K562 (cell line): ENCODE measurements around the gene EEFSEC. TPM values are rescaled to one million over a fixed set of nuclear protein-coding genes. Genes with fewer than 3 reads are reported as not detected.
A peak's percentile ranks its signal among the peaks of the same experiment; 100 is the strongest.

Experiments used
- ATAC-seq: fragments of 200-7000 bp; cut with Tn5 transposase; 3 replicates; pipeline ENCODE4 v1.9.1; 2020; ENCODE audit warnings: moderate library complexity
- BruUV-seq: library from RNA; stranded (reverse); fragments of 400-500 nt; replicated peaks from 2 replicates; lab custom pipeline; 2021; lab: Mats Ljungman, UMichigan
- CTCF ChIA-PET: fragments of 300-600 bp; formaldehyde crosslinking; extraction: SDS; loops from one replicate; lab custom pipeline; 2021; ENCODE audit warnings: low intra/inter-chr PET ratio; lab: Yijun Ruan, JAX
- POLR2A ChIA-PET: fragments of 300-600, 350-650 bp; sonication (Branson Sonifier 250); formaldehyde crosslinking; extraction: SDS; loops from one replicate; lab custom pipeline; 2021; ENCODE audit warnings: antibody characterized with exemption, inconsistent platforms; lab: Yijun Ruan, JAX
- DNase-seq, 4 experiments: peaks; one replicate each; pipeline versions ENCODE4 v3.0.0 to v3.0.0-alpha.2; 2011 to 2018; ENCODE audit warnings: low spot score in 3 of 4, mixed read lengths in 3 of 4; ENCODE audit errors: extremely low read depth in 1 of 4
- FAIRE-seq: peaks from 2 replicates; lab custom pipeline; 2011; peaks lifted over from hg19 to GRCh38; lab: Jason Lieb, UNC
- H2AFZ ChIP-seq: 2 replicates; pipeline ENCODE4 v1.6.0; 2011; ENCODE audit warnings: low read depth, low read length, control low read depth, inconsistent platforms
- H3K27ac ChIP-seq: fragments of 200-600 bp; 3 replicates; pipeline ENCODE4 v1.8.0; 2011; ENCODE audit warnings: low read depth, mild to moderate bottlenecking, control low read depth, inconsistent platforms, low read length, moderate library complexity, mixed read lengths; ENCODE audit errors: extremely low read depth
- H3K27me3 ChIP-seq, 2 experiments: fragments of 300-600 bp in 1 of 2; 2 replicates in 1 of 2; 3 replicates in 1 of 2; pipeline versions ENCODE4 v1.6.0 to v1.8.0; 2011; ENCODE audit warnings: inconsistent platforms in 2 of 2, low read length in 2 of 2, mild to moderate bottlenecking in 1 of 2, mixed read lengths in 1 of 2, moderate library complexity in 1 of 2; ENCODE audit not compliant: control insufficient read depth in 2 of 2, insufficient read depth in 2 of 2
- H3K36me3 ChIP-seq: fragments of 300-600 bp; 3 replicates; pipeline ENCODE4 v1.8.0; 2011; ENCODE audit warnings: mild to moderate bottlenecking, low read length, inconsistent platforms; ENCODE audit not compliant: control insufficient read depth, insufficient read depth
- H3K4me1 ChIP-seq, 2 experiments: fragments of 200-600 bp in 1 of 2; replicated peaks in 1 of 2; 2 replicates in 1 of 2; 3 replicates in 1 of 2; pipeline versions ENCODE4 v1.5.1 to v1.8.0; 2011; ENCODE audit warnings: inconsistent platforms in 2 of 2, low read length in 2 of 2, mild to moderate bottlenecking in 1 of 2, mixed read lengths in 1 of 2, moderate library complexity in 1 of 2; ENCODE audit not compliant: control insufficient read depth in 2 of 2, insufficient read depth in 2 of 2
- H3K4me2 ChIP-seq: 2 replicates; pipeline ENCODE4 v1.6.1; 2011; ENCODE audit warnings: low read length, control low read depth, inconsistent platforms, mixed read lengths; ENCODE audit not compliant: insufficient read depth
- H3K4me3 ChIP-seq: fragments of 200-600 bp; sonication (generic), shearing (Covaris generic); 2 replicates; pipeline ENCODE4 v1.5.1; 2016; ENCODE audit warnings: control low read depth, inconsistent platforms
- H3K79me2 ChIP-seq: fragments of 200-600 bp; 3 replicates; pipeline ENCODE4 v1.8.0; 2011; ENCODE audit warnings: low read length, inconsistent platforms; ENCODE audit not compliant: control insufficient read depth, insufficient read depth
- H3K9ac ChIP-seq, 2 experiments: 2 replicates each; pipeline versions ENCODE4 v1.6.0 to v1.6.1; 2011; ENCODE audit warnings: low read depth in 2 of 2, low read length in 2 of 2, control low read depth in 1 of 2, inconsistent platforms in 1 of 2, mild to moderate bottlenecking in 1 of 2, mixed read lengths in 1 of 2; ENCODE audit not compliant: insufficient read depth in 1 of 2
- H3K9me1 ChIP-seq: one replicate; pipeline ENCODE4 v1.6.0; 2011; ENCODE audit warnings: inconsistent platforms, mild to moderate bottlenecking, low read length, moderate library complexity; ENCODE audit not compliant: control insufficient read depth, insufficient read depth
- H3K9me3 ChIP-seq: replicated peaks from 2 replicates; pipeline ENCODE4 v1.5.1; 2011; ENCODE audit warnings: low read depth, low read length, inconsistent platforms; ENCODE audit not compliant: control insufficient read depth, insufficient read depth
- H4K20me1 ChIP-seq: replicated peaks from 2 replicates; pipeline ENCODE4 v1.6.1; 2011; ENCODE audit warnings: low read length, inconsistent platforms, mixed read lengths; ENCODE audit not compliant: control insufficient read depth, insufficient read depth
- CBX5 ChIP-seq: IDR thresholded peaks from 2 replicates; pipeline ENCODE4 v1.6.1; 2014; ENCODE audit warnings: low read depth, borderline replicate concordance
- CREB1 ChIP-seq, 2 experiments: sonication (generic) in 1 of 2; formaldehyde crosslinking in 1 of 2; IDR thresholded peaks; 2 replicates each; pipeline versions ENCODE4 v1.6.1 to v1.8.0; 2012 to 2022; ENCODE audit warnings: inconsistent platforms in 1 of 2, mild to moderate bottlenecking in 1 of 2, missing genetic modification reagents in 1 of 2, moderate library complexity in 1 of 2
- CSDE1 ChIP-seq, 2 experiments: fragments of 450-650 bp; IDR thresholded peaks; 2 replicates each; pipeline ENCODE4 v1.6.1; 2016; ENCODE audit warnings: mild to moderate bottlenecking in 1 of 2
- CTBP1 ChIP-seq: fragments of 450-650 bp; IDR thresholded peaks from 2 replicates; pipeline ENCODE4 v1.6.1; 2016; ENCODE audit warnings: borderline replicate concordance
- ELF4 ChIP-seq: fragments of 450-650 bp; formaldehyde crosslinking; IDR thresholded peaks from 2 replicates; pipeline ENCODE4 v1.4.0; 2022; ENCODE audit warnings: missing genetic modification characterization
- HDAC6 ChIP-seq: IDR thresholded peaks from 2 replicates; pipeline ENCODE4 v1.6.1; 2012; ENCODE audit warnings: low read depth, mild to moderate bottlenecking, control low read depth, inconsistent platforms, low read length, moderate library complexity
- LCOR ChIP-seq: sonication (generic); formaldehyde crosslinking; IDR thresholded peaks from 2 replicates; pipeline ENCODE4 v1.8.0; 2022; ENCODE audit warnings: mild to moderate bottlenecking, missing genetic modification reagents
- MBD2 ChIP-seq: sonication (generic); IDR thresholded peaks from 2 replicates; pipeline ENCODE4 v1.6.1; 2016; ENCODE audit warnings: low read depth, borderline replicate concordance
- MTF1 ChIP-seq: fragments of 250-450 bp; sonication (Bioruptor Pico); IDR thresholded peaks from 2 replicates; pipeline ENCODE4 v1.9.0; 2021; ENCODE audit warnings: moderate library complexity, mild to moderate bottlenecking, inconsistent platforms, borderline replicate concordance
- NCOA4 ChIP-seq: fragments of 450-650 bp; IDR thresholded peaks from 2 replicates; pipeline ENCODE4 v1.6.1; 2018; ENCODE audit warnings: mild to moderate bottlenecking; ENCODE audit not compliant: partially characterized antibody
- NR2C1 ChIP-seq, 2 experiments: fragments of 450-650 bp; IDR thresholded peaks; 2 replicates each; pipeline ENCODE4 v1.6.1; 2017; ENCODE audit warnings: mild to moderate bottlenecking in 2 of 2, antibody characterized with exemption in 1 of 2, inconsistent platforms in 1 of 2, missing compliant biosample characterization in 1 of 2, missing genetic modification characterization in 1 of 2
- RBFOX2 ChIP-seq: fragments of 200-400 bp; formaldehyde crosslinking; IDR thresholded peaks from 2 replicates; pipeline ENCODE4 v1.6.1; 2017; ENCODE audit warnings: low read depth, mild to moderate bottlenecking, low read length, moderate library complexity
- TBL1XR1 ChIP-seq, 2 experiments: IDR thresholded peaks; 2 replicates each; pipeline ENCODE4 v1.6.1; 2012; ENCODE audit warnings: improper control_type of control experiment in 2 of 2, low read length in 2 of 2, mild to moderate bottlenecking in 1 of 2
- XRCC3 ChIP-seq: fragments of 450-650 bp; IDR thresholded peaks from 2 replicates; pipeline ENCODE4 v1.6.1; 2017; ENCODE audit warnings: mild to moderate bottlenecking, moderate library complexity
- ZNF79 ChIP-seq: fragments of 250-450 bp; sonication (Bioruptor Pico); IDR thresholded peaks from 2 replicates; pipeline ENCODE4 v1.4.0; 2020; ENCODE audit warnings: low read depth, mild to moderate bottlenecking, moderate library complexity
- ZZZ3 ChIP-seq: fragments of 450-650 bp; IDR thresholded peaks from 2 replicates; pipeline ENCODE4 v1.6.1; 2016; ENCODE audit warnings: antibody characterized with exemption, mild to moderate bottlenecking, moderate library complexity
- WGBS: fragments of 100-300 bp; shearing (Covaris generic); methylation state at CpG from one replicate; pipeline ENCODE4 v1.1.6; 2016; ENCODE audit warnings: low coverage, mixed read lengths; ENCODE audit not compliant: insufficient coverage; ENCODE audit errors: missing lambda C conversion rate; 5-methylcytosine and 5-hydroxymethylcytosine counted together
- in situ Hi-C: fragments of 300-500 bp; cut with MboI; formaldehyde crosslinking; loops from 4 replicates; pipeline ENCODE4 v1.15.0; 2018; ENCODE audit warnings: inconsistent platforms, mixed read lengths
- intact Hi-C: fragments of 100-400 bp; cut with micrococcal nuclease; formaldehyde crosslinking; loops from 2 replicates; pipeline ENCODE4 v1.14.2; 2022
- polyA plus RNA-seq, 8 experiments: library from polyadenylated mRNA; depleted of rRNA in 4 of 8; stranded (reverse) in 5 of 8; unstranded in 3 of 8; fragments of >200 nt; fragmentation: Nextera tagmentation in 2 of 8; fragmentation: Illumina TruSeq in 1 of 8; extraction: Ambion mirVana in 2 of 8; extraction: Trizol in 1 of 8; gene quantifications; 2 replicates each; pipeline versions ENCODE4 v1.2.1 to v1.2.3, GENCODE V29; 2011 to 2014; ENCODE audit warnings: inconsistent platforms in 1 of 8, missing spikeins in 1 of 8
- total RNA-seq, 7 experiments: library from RNA; depleted of rRNA in 6 of 7; stranded (reverse); fragments of >200 nt in 6 of 7; fragmentation: Illumina TruSeq in 2 of 7; extraction: Trizol in 2 of 7; gene quantifications; 2 replicates each; pipeline versions ENCODE4 v1.2.1 to v1.2.3, GENCODE V29; 2011 to 2021; ENCODE audit warnings: low replicate concordance in 1 of 7

EEFSEC gene
- total and polyA plus RNA-seq, 9 of the 15 experiments (the other 6 are each of a cell fraction or from before 2014, with no cell fraction given) = 0.35 to 11.8 (median 7.7) TPM

GRCh38 chr3:128330214-128330842 is 177.0 kb downstream of the EEFSEC start:
- Histone ChIP-seq H3K79me2 (no peaks in the 10 kb centered on the region), H3K27ac (no peak overlapping the region), H3K36me3 (no peaks in the 10 kb centered on the region), H3K4me1 (no peaks in the 10 kb centered on the region), H3K9me1 (no peaks in the 10 kb centered on the region), H3K27me3 (no peaks in the 10 kb centered on the region), H3K4me3 (no peak overlapping the region), H3K9ac (peak overlapping the region in 1 of 2 experiments; percentile 7; a peak in 1 of 4 replicates), H2AFZ (no peak overlapping the region), H3K4me2 (no peak overlapping the region), H3K9me3 (no peaks in the 10 kb centered on the region), H4K20me1 (no peaks in the 10 kb centered on the region)
- BruUV-seq = no TSS peak
- TF ChIP-seq LCOR = no peak
- TF ChIP-seq CSDE1 (IDR thresholded peaks at IDR 0.05) = no peak
- no peak for TF ChIP-seq ZNF79 (CRISPR knock-in tag)
- no peak for TF ChIP-seq MBD2
- TF ChIP-seq NCOA4 = no peak
- no peak for TF ChIP-seq ELF4
- TF ChIP-seq CREB1 (IDR thresholded peaks at IDR 0.05) = no peak
- no peak for TF ChIP-seq CREB1 (CRISPR knock-in tag; IDR thresholded peaks at IDR 0.05)
- no peak for TF ChIP-seq HDAC6
- no peak for TF ChIP-seq TBL1XR1 (IDR thresholded peaks at IDR 0.05; ENCODE audit: low read length in 2 of 2)
- no peak for TF ChIP-seq NR2C1 (IDR thresholded peaks at IDR 0.05)
- TF ChIP-seq NR2C1 (tag; IDR thresholded peaks at IDR 0.05) = no peak
- no peak for TF ChIP-seq CTBP1
- TF ChIP-seq CBX5 = no peak
- TF ChIP-seq ZZZ3 = no peak
- TF ChIP-seq MTF1 (CRISPR knock-in tag) = no peak
- no peak for TF ChIP-seq XRCC3
- TF ChIP-seq RBFOX2 = no peak
- no peak for DNase-seq
- CTCF ChIA-PET = no interaction called here
- no peak for ATAC-seq
- POLR2A ChIA-PET = interaction anchor here (0.7 to 1.2 kb wide), 2 partner anchors 56 to 166 kb away, joined by 3 to 5 read pairs; no protein-coding TSS in a partner anchor
- intact Hi-C loops = no loop called here
- in situ Hi-C loops = no loop called here
- no peak for FAIRE-seq
- 51% methylated on average over 11 of the region's 13 CpGs for WGBS
